CD14-positive monocyte (primary cell): ENCODE measurements around the gene CTNND2. TPM values are rescaled to one million over a fixed set of nuclear protein-coding genes. Genes with fewer than 3 reads are reported as not detected.

Experiments
- DNase-seq, 3 donors: peaks; one replicate each; pipeline ENCODE4 v3.0.0-alpha.2; 2011 to 2022
- H2AFZ ChIP-seq: 2 replicates; pipeline ENCODE4 v1.6.0; 2012; ENCODE audit warnings: mild to moderate bottlenecking, low read depth, low read length, inconsistent platforms; ENCODE audit not compliant: insufficient read depth, poor library complexity, severe bottlenecking
- H3K27ac ChIP-seq, 2 donors: 1 replicate in 1 of 2; 2 replicates in 1 of 2; pipeline ENCODE4 v1.5.1; 2012 to 2013; ENCODE audit warnings: low read length in 2 of 2, control low read depth in 1 of 2, inconsistent platforms in 1 of 2, low read depth in 1 of 2, mild to moderate bottlenecking in 1 of 2
- H3K27me3 ChIP-seq, 2 donors: one replicate each; pipeline versions ENCODE4 v1.6.0 to v1.6.1; 2011 to 2013; ENCODE audit warnings: low read length in 2 of 2; ENCODE audit not compliant: control insufficient read depth in 2 of 2, insufficient read depth in 2 of 2
- H3K36me3 ChIP-seq, 2 donors: replicated peaks in 1 of 2; 1 replicate in 1 of 2; 2 replicates in 1 of 2; pipeline versions ENCODE4 v1.5.1 to v1.6.1; 2012 to 2013; ENCODE audit warnings: low read length in 2 of 2, control low read depth in 1 of 2, inconsistent platforms in 1 of 2, mild to moderate bottlenecking in 1 of 2; ENCODE audit not compliant: insufficient read depth in 2 of 2, control insufficient read depth in 1 of 2
- H3K4me1 ChIP-seq, 2 donors: 1 replicate in 1 of 2; 2 replicates in 1 of 2; pipeline versions ENCODE4 v1.5.1 to v1.6.1; 2012 to 2013; ENCODE audit warnings: low read length in 2 of 2, control low read depth in 1 of 2, inconsistent platforms in 1 of 2, mild to moderate bottlenecking in 1 of 2, moderate library complexity in 1 of 2; ENCODE audit not compliant: insufficient read depth in 2 of 2, control insufficient read depth in 1 of 2
- H3K4me2 ChIP-seq: replicated peaks from 2 replicates; pipeline ENCODE3; 2012; ENCODE audit warnings: low read length, moderate library complexity, mild to moderate bottlenecking; ENCODE audit not compliant: poor library complexity, severe bottlenecking; ENCODE audit errors: extremely low read depth
- H3K4me3 ChIP-seq, 3 experiments: fragments of 200-600 bp in 1 of 3; sonication (generic) in 1 of 3; replicated peaks in 1 of 3; 1 replicate in 2 of 3; 2 replicates in 1 of 3; pipeline ENCODE4 v1.5.1; 2011 to 2013; ENCODE audit warnings: low read length in 3 of 3, mild to moderate bottlenecking in 3 of 3, control low read depth in 2 of 3, low read depth in 2 of 3, inconsistent platforms in 1 of 3, moderate library complexity in 1 of 3
- H3K79me2 ChIP-seq: 2 replicates; pipeline ENCODE4 v1.6.0; 2012; ENCODE audit warnings: mild to moderate bottlenecking, control low read depth, inconsistent platforms, low read length, moderate library complexity; ENCODE audit not compliant: insufficient read depth
- H3K9ac ChIP-seq: 2 replicates; pipeline ENCODE4 v1.6.0; 2017; ENCODE audit warnings: low read length, mild to moderate bottlenecking; ENCODE audit not compliant: insufficient read depth, poor library complexity, severe bottlenecking
- H3K9me3 ChIP-seq, 2 donors: replicated peaks in 1 of 2; 1 replicate in 1 of 2; 2 replicates in 1 of 2; pipeline versions ENCODE4 v1.5.1 to v1.6.1; 2012 to 2013; ENCODE audit warnings: low read length in 2 of 2, control low read depth in 1 of 2; ENCODE audit not compliant: control insufficient read depth in 1 of 2, insufficient read depth in 1 of 2
- H4K20me1 ChIP-seq: 2 replicates; pipeline ENCODE4 v1.6.0; 2012; ENCODE audit warnings: mild to moderate bottlenecking, low read length, control low read depth, moderate library complexity; ENCODE audit not compliant: insufficient read depth
- H3K27ac Mint-ChIP-seq, 7 donors: one replicate each; pipeline ENCODE4 v1.8.0; 2020; ENCODE audit warnings: mild to moderate bottlenecking in 7 of 7, mixed read lengths in 7 of 7, moderate library complexity in 6 of 7, inconsistent platforms in 2 of 7
- H3K27me3 Mint-ChIP-seq, 3 donors: one replicate each; pipeline ENCODE4 v1.8.0; 2021 to 2022; ENCODE audit warnings: low read depth in 3 of 3, mild to moderate bottlenecking in 3 of 3, mixed read lengths in 3 of 3, moderate library complexity in 3 of 3, inconsistent platforms in 1 of 3
- H3K36me3 Mint-ChIP-seq, 2 donors: one replicate each; pipeline ENCODE4 v1.8.0; 2020; ENCODE audit warnings: mixed read lengths in 2 of 2, inconsistent platforms in 1 of 2, mild to moderate bottlenecking in 1 of 2
- H3K4me1 Mint-ChIP-seq: one replicate; pipeline ENCODE4 v1.8.0; 2020; ENCODE audit warnings: mild to moderate bottlenecking, mixed read lengths
- H3K4me3 Mint-ChIP-seq, 2 donors: one replicate each; pipeline ENCODE4 v1.8.0; 2020; ENCODE audit warnings: mild to moderate bottlenecking in 2 of 2, mixed read lengths in 2 of 2, moderate library complexity in 1 of 2
- H3K9me3 Mint-ChIP-seq, 7 donors: one replicate each; pipeline ENCODE4 v1.8.0; 2020 to 2022; ENCODE audit warnings: mixed read lengths in 7 of 7, mild to moderate bottlenecking in 6 of 7, moderate library complexity in 6 of 7, inconsistent platforms in 2 of 7
- CTCF ChIP-seq: fragments of 200-600 bp; IDR thresholded peaks from one replicate; pipeline ENCODE4 v1.8.0; 2022; ENCODE audit warnings: antibody characterized with exemption, mild to moderate bottlenecking
- WGBS: methylation state at CpG from one replicate; pipeline ENCODE4 v1.1.5; 2013; ENCODE audit warnings: missing lambda C conversion rate; ENCODE audit not compliant: insufficient coverage; 5-methylcytosine and 5-hydroxymethylcytosine counted together
- intact Hi-C, 2 donors: fragments of 100-400 bp; cut with micrococcal nuclease; formaldehyde crosslinking; loops; one replicate each; pipeline versions ENCODE4 v1.15.0 to v1.15.1; 2023
- polyA plus RNA-seq, 3 donors: library from polyadenylated mRNA; depleted of rRNA in 1 of 3; unstranded in 2 of 3; stranded (reverse) in 1 of 3; fragments of 300-500 nt in 2 of 3; fragments of >200 nt in 1 of 3; fragmentation: Illumina TruSeq in 2 of 3; gene quantifications; 1 replicate in 2 of 3; 2 replicates in 1 of 3; pipeline ENCODE4 v1.2.3, GENCODE V29; 2012 to 2021

The CTNND2 gene
- polyA plus RNA-seq, 3 donors = not detected

DNA sequence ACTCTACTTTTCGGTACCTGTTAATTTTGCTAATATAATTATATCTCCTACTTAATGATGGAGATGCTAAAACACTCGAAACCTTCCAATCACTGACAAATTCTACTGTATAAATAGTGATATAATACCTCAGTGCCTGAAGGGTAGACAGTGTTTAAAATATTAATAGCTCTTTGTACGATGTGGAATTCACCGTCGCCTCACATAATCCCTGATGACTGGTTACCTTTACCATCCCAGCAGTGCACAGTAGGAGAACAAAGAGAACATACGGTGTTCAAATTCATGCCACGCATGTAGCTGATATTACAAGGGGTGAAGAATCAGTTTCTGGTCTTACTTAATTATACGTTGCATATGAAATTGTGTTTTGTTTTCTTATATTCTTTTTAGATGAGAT lies 506.7 kb downstream of the CTNND2 start:
- Mint-ChIP-seq H3K27ac (no peak overlapping the region), H3K36me3 (no peaks in the 10 kb centered on the region), H3K9me3 (peaks cover 0 to 2% (median 0%) of the 10 kb centered on the region in 7 donors), H3K4me3 (no peak overlapping the region), H3K4me1 (no peaks in the 10 kb centered on the region), H3K27me3 (peaks cover 3 to 6% (median 3%) of the 10 kb centered on the region in 3 donors)
- H3K4me2 ChIP-seq = no peak overlapping the region
- no peak for TF ChIP-seq CTCF
- no peak for DNase-seq
- H3K79me2 ChIP-seq = no peaks in the 10 kb centered on the region
- H3K4me3 ChIP-seq = no peak overlapping the region
- H2AFZ ChIP-seq = no peak overlapping the region
- intact Hi-C loops = no loop called here
- no peaks in the 10 kb centered on the region for H4K20me1 ChIP-seq
- WGBS = no CpG with 5 or more reads among the region's 8 CpGs
- no peak overlapping the region for H3K9ac ChIP-seq
- no peaks in the 10 kb centered on the region for H3K36me3 ChIP-seq
- H3K4me1 ChIP-seq = no peaks in the 10 kb centered on the region
- no peaks in the 10 kb centered on the region for H3K27me3 ChIP-seq
- no peaks in the 10 kb centered on the region for H3K9me3 ChIP-seq
- H3K27ac ChIP-seq = no peak overlapping the region

DNA sequence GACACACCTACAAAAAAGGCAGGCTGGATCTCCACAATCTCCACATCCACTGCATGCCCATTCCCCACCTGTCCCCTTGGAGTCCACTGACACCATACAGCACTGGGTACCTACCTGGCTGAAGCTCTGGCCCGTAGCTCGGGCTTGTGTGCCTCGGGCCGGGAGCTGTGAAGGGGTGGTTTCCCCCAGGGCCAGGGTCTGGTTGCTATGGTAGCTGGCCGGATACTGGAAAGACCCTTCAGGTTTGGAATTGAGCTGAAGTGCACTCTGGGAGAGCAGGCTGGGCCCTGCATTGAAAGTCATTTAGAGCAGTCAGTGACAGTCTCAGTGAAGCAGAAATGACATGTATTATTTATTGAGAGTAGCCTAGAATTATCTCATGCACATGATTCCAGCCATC lies 507.3 kb downstream of the CTNND2 start:
- Mint-ChIP-seq H3K36me3 (no peaks in the 10 kb centered on the region), H3K4me1 (no peaks in the 10 kb centered on the region), H3K4me3 (no peak overlapping the region), H3K27me3 (peaks cover 3 to 6% (median 3%) of the 10 kb centered on the region in 3 donors), H3K27ac (no peak overlapping the region), H3K9me3 (peaks cover 0 to 2% (median 0%) of the 10 kb centered on the region in 7 donors)
- Histone ChIP-seq H3K4me1 (no peaks in the 10 kb centered on the region), H4K20me1 (no peaks in the 10 kb centered on the region), H3K27ac (no peak overlapping the region), H3K4me2 (no peak overlapping the region), H3K9me3 (no peaks in the 10 kb centered on the region), H3K79me2 (no peaks in the 10 kb centered on the region), H3K4me3 (no peak overlapping the region), H3K27me3 (no peaks in the 10 kb centered on the region), H3K36me3 (no peaks in the 10 kb centered on the region), H2AFZ (no peak overlapping the region), H3K9ac (no peak overlapping the region)
- DNase-seq = no peak
- no peak for TF ChIP-seq CTCF
- WGBS = 97% methylated on average over 5 of the region's 5 CpGs
- intact Hi-C loops = no loop called here
